GM21717 (cell line): ENCODE results near the gene FAM120A.

Source experiments
- ATAC-seq: cut with Tn5 transposase; IDR thresholded peaks from one replicate; pipeline ENCODE4 v1.9.1; 2021; ENCODE audit warnings: mild to moderate bottlenecking, moderate library complexity; ENCODE audit not compliant: unreplicated experiment

The FAM120A gene

GRCh38 chr9:93467462-93467861 lies 16.0 kb downstream of the FAM120A start:
- ATAC-seq: no peak

- no peak for ATAC-seq
These were observed 17.4 kb downstream of the FAM120A start for GRCh38 chr9:93468763-93469456.

GRCh38 chr9:93470391-93470790 lies 18.9 kb downstream of the FAM120A start:
- ATAC-seq: no peak

- ATAC-seq: no peak
These were observed 19.6 kb downstream of the FAM120A start for GRCh38 chr9:93471124-93471523.

- ATAC-seq: no peak
These were observed 21.9 kb downstream of the FAM120A start for GRCh38 chr9:93473411-93473810.

- ATAC-seq: no peak
These were observed 23.6 kb downstream of the FAM120A start for GRCh38 chr9:93475108-93475507.

GRCh38 chr9:93475856-93476255 lies 24.4 kb downstream of the FAM120A start:
- ATAC-seq: no peak

GRCh38 chr9:93476924-93477323 lies 25.4 kb downstream of the FAM120A start:
- ATAC-seq: no peak

- no peak for ATAC-seq
These were observed 25.9 kb downstream of the FAM120A start for GRCh38 chr9:93477397-93477796.

GRCh38 chr9:93479726-93480125 lies 28.2 kb downstream of the FAM120A start:
- no peak for ATAC-seq

GRCh38 chr9:93480262-93480661 lies 28.8 kb downstream of the FAM120A start:
- ATAC-seq: no peak

GRCh38 chr9:93480728-93481324 lies 29.3 kb downstream of the FAM120A start:
- no peak for ATAC-seq

GRCh38 chr9:93483497-93483896 lies 32.0 kb downstream of the FAM120A start:
- no peak for ATAC-seq

GRCh38 chr9:93486268-93486667 lies 34.8 kb downstream of the FAM120A start:
- no peak for ATAC-seq

- no peak for ATAC-seq
These were observed 36.8 kb downstream of the FAM120A start for GRCh38 chr9:93488244-93488643.

GRCh38 chr9:93491593-93492232 lies 40.2 kb downstream of the FAM120A start:
- no peak for ATAC-seq

GRCh38 chr9:93492327-93492726 lies 40.8 kb downstream of the FAM120A start:
- ATAC-seq: no peak

- no peak for ATAC-seq
These were observed 42.5 kb downstream of the FAM120A start for GRCh38 chr9:93493949-93494348.

- ATAC-seq: no peak
These were observed 44.8 kb downstream of the FAM120A start for GRCh38 chr9:93496285-93496684.

GRCh38 chr9:93500571-93501298 lies 49.2 kb downstream of the FAM120A start:
- ATAC-seq: no peak

- no peak for ATAC-seq
These were observed 49.9 kb downstream of the FAM120A start for GRCh38 chr9:93501406-93501805.

- ATAC-seq: no peak
These were observed 51.9 kb downstream of the FAM120A start for GRCh38 chr9:93503381-93503780.
